Gastrocnemius medialis (tissue), 4 donors: ENCODE measurements around the gene GALNT18. TPM values are rescaled to one million over a fixed set of nuclear protein-coding genes. Genes with fewer than 3 reads are reported as not detected.

ENCODE experiments used
- ATAC-seq, 2 donors: fragments of 150-250 bp; one replicate each; pipeline ENCODE4 v1.9.1; 2016
- DNase-seq, 2 donors: peaks; one replicate each; pipeline ENCODE4 v3.0.0-alpha.2; 2019
- H3K27ac ChIP-seq, 4 donors: fragments of 200-600 bp; sonication (generic); 1 replicate in 1 of 4; 2 replicates in 3 of 4; pipeline ENCODE4 v1.5.1; 2016 to 2018; ENCODE audit warnings: mild to moderate bottlenecking in 2 of 4, moderate library complexity in 1 of 4
- H3K27me3 ChIP-seq, 3 donors: fragments of 200-600 bp; sonication (generic) in 2 of 3; 1 replicate in 1 of 3; 2 replicates in 2 of 3; pipeline versions ENCODE4 v1.5.1 to v1.6.0; 2016 to 2019; ENCODE audit warnings: mild to moderate bottlenecking in 1 of 3, moderate library complexity in 1 of 3
- H3K36me3 ChIP-seq, 2 donors: fragments of 200-600 bp; sonication (generic) in 1 of 2; one replicate each; pipeline ENCODE4 v1.5.1; 2017 to 2018
- H3K4me1 ChIP-seq, 2 donors: fragments of 200-600 bp; sonication (generic) in 1 of 2; one replicate each; pipeline ENCODE4 v1.5.1; 2016 to 2017; ENCODE audit warnings: mild to moderate bottlenecking in 2 of 2
- H3K4me3 ChIP-seq, 4 donors: fragments of 200-600 bp; sonication (generic) in 3 of 4; 1 replicate in 1 of 4; 2 replicates in 3 of 4; pipeline ENCODE4 v1.5.1; 2016 to 2019; ENCODE audit warnings: mild to moderate bottlenecking in 2 of 4
- H3K9me3 ChIP-seq, 3 donors: fragments of 200-600 bp; sonication (generic) in 2 of 3; 1 replicate in 1 of 3; 2 replicates in 2 of 3; pipeline ENCODE4 v1.5.1; 2016 to 2019
- CTCF ChIP-seq, 5 experiments: fragments of 450-650 bp in 3 of 5; fragments of 200-600 bp in 2 of 5; sonication (generic) in 2 of 5; IDR thresholded peaks in 4 of 5; conservative IDR thresholded peaks in 1 of 5; 1 replicate in 4 of 5; 2 replicates in 1 of 5; pipeline ENCODE4 v1.5.1; 2016 to 2019; ENCODE audit warnings: antibody characterized with exemption in 5 of 5, mild to moderate bottlenecking in 3 of 5, moderate library complexity in 3 of 5
- POLR2A ChIP-seq, 2 donors: fragments of 450-650 bp; IDR thresholded peaks; one replicate each; pipeline ENCODE4 v1.6.1; 2017; ENCODE audit warnings: antibody characterized with exemption in 2 of 2, mild to moderate bottlenecking in 2 of 2, moderate library complexity in 2 of 2
- in situ Hi-C, 4 donors: fragments of 200-750 bp; cut with MboI; loops; one replicate each; pipeline versions ENCODE4 v1.15.0 to v1.8.0; 2017; ENCODE audit warnings: low sequenced_read_pairs in 4 of 4
- intact Hi-C: fragments of 100-400 bp; cut with DNase I; formaldehyde crosslinking; loops from one replicate; pipeline ENCODE4 v1.15.1; 2023; ENCODE audit warnings: low total_unique reads
- total RNA-seq, 4 donors: library from RNA; depleted of rRNA; stranded (reverse); fragments of >200 nt; gene quantifications; one replicate each; pipeline versions ENCODE4 v1.1.0 to v1.2.3, GENCODE V29; 2016

Gene GALNT18
- total RNA-seq, 4 donors from 2014 or later, result 10.5 to 29.2 (median 11.2) TPM

- in situ Hi-C loops, result no loop called here
- Histone ChIP-seq H3K27me3 (no peaks in the 10 kb centered on the region), H3K4me3 (no peak overlapping the region), H3K27ac (no peak overlapping the region), H3K36me3 (no peaks in the 10 kb centered on the region), H3K9me3 (no peaks in the 10 kb centered on the region), H3K4me1 (peaks cover 10 to 13% of the 10 kb centered on the region in 2 donors)
- intact Hi-C loops, result no loop called here
- no peak for ATAC-seq
- TF ChIP-seq POLR2A (IDR thresholded peaks at IDR 0.05), result no peak
- no peak for TF ChIP-seq CTCF (IDR thresholded peaks at IDR 0.05 in 4 of 5, conservative IDR thresholded peaks at IDR 0.05 in 1 of 5)
- no peak for DNase-seq
Observed at GRCh38 chr11:11446967-11447366, 174.8 kb downstream of the GALNT18 start.

GRCh38 chr11:11446564-11446963 is 175.2 kb downstream of the GALNT18 start:
- no peak overlapping the region for H3K4me3 ChIP-seq
- ATAC-seq (no peak), DNase-seq (no peak)
- H3K36me3 ChIP-seq, result no peaks in the 10 kb centered on the region
- peaks cover 10 to 13% of the 10 kb centered on the region in 2 donors for H3K4me1 ChIP-seq
- in situ Hi-C loops (no loop called here), intact Hi-C loops (no loop called here)
- no peaks in the 10 kb centered on the region for H3K9me3 ChIP-seq
- TF ChIP-seq POLR2A (IDR thresholded peaks at IDR 0.05) (no peak), CTCF (IDR thresholded peaks at IDR 0.05 in 4 of 5, conservative IDR thresholded peaks at IDR 0.05 in 1 of 5) (no peak)
- no peak overlapping the region for H3K27ac ChIP-seq
- H3K27me3 ChIP-seq, result no peaks in the 10 kb centered on the region

- DNase-seq, result no peak
- H3K36me3 ChIP-seq, result no peaks in the 10 kb centered on the region
- no peak overlapping the region for H3K27ac ChIP-seq
- in situ Hi-C loops, result no loop called here
- intact Hi-C loops, result no loop called here
- TF ChIP-seq POLR2A (IDR thresholded peaks at IDR 0.05), result no peak
- H3K4me1 ChIP-seq, result peaks cover 10 to 13% of the 10 kb centered on the region in 2 donors
- H3K9me3 ChIP-seq, result no peaks in the 10 kb centered on the region
- no peak for ATAC-seq
- no peak overlapping the region for H3K4me3 ChIP-seq
- H3K27me3 ChIP-seq, result no peaks in the 10 kb centered on the region
Observed at GRCh38 chr11:11445441-11446185, 176.2 kb downstream of the GALNT18 start.

GRCh38 chr11:11444804-11445131 is 177.0 kb downstream of the GALNT18 start:
- in situ Hi-C loops (no loop called here), intact Hi-C loops (no loop called here)
- Histone ChIP-seq H3K27me3 (no peaks in the 10 kb centered on the region), H3K27ac (peak overlapping the region in 3 of 4 donors; percentile 2 to 76 (median 13)), H3K4me1 (peaks cover 10 to 13% of the 10 kb centered on the region in 2 donors), H3K36me3 (no peaks in the 10 kb centered on the region), H3K9me3 (no peaks in the 10 kb centered on the region), H3K4me3 (no peak overlapping the region)
- DNase-seq (no peak), ATAC-seq (peak in 1 of 2 donors; percentile 32)
- TF ChIP-seq POLR2A (IDR thresholded peaks at IDR 0.05) (no peak), CTCF (IDR thresholded peaks at IDR 0.05 in 4 of 5, conservative IDR thresholded peaks at IDR 0.05 in 1 of 5) (no peak)

GRCh38 chr11:11444027-11444803 is 177.6 kb downstream of the GALNT18 start:
- in situ Hi-C loops, result no loop called here

More at GRCh38 chr11:11444027-11444803, 177.6 kb downstream of the GALNT18 start:
- Histone ChIP-seq H3K9me3 (no peaks in the 10 kb centered on the region), H3K4me3 (no peak overlapping the region), H3K27ac (peak overlapping the region in 3 of 4 donors; percentile 2 to 76 (median 13)), H3K36me3 (no peaks in the 10 kb centered on the region), H3K4me1 (peaks cover 10 to 13% of the 10 kb centered on the region in 2 donors), H3K27me3 (no peaks in the 10 kb centered on the region)
- ATAC-seq (peak; percentile 60 to 91), DNase-seq (peak in 1 of 2 donors; percentile 39)
- intact Hi-C loops, result no loop called here
- TF ChIP-seq POLR2A (IDR thresholded peaks at IDR 0.05), result no peak
- no peak for TF ChIP-seq CTCF (IDR thresholded peaks at IDR 0.05 in 4 of 5, conservative IDR thresholded peaks at IDR 0.05 in 1 of 5)
